ENCODE results near the gene ARHGAP10. TPM values are rescaled to one million over a fixed set of nuclear protein-coding genes. Genes with fewer than 3 reads are reported as not detected.

Gene ARHGAP10
- total RNA-seq, 1 donor from 2014 or later, result 20.2 TPM

- H3K9me3 Mint-ChIP-seq, result no peaks in the 10 kb centered on the region
- H3K27ac Mint-ChIP-seq, result no peak overlapping the region
- Histone ChIP-seq H2AFZ (replicated peaks) (no peak overlapping the region), H4K20me1 (ENCODE audit: low read depth) (no peaks in the 10 kb centered on the region), H3K4me1 (peaks cover 20% of the 10 kb centered on the region), H3K9me3 (ENCODE audit: low read depth) (no peaks in the 10 kb centered on the region), H3F3A (ENCODE audit: low read depth) (peaks cover 31% of the 10 kb centered on the region), H3K79me2 (ENCODE audit: low read depth) (no peaks in the 10 kb centered on the region), H3K27me3 (peaks cover 10% of the 10 kb centered on the region), H3K4me2 (no peak overlapping the region), H3K36me3 (no peaks in the 10 kb centered on the region), H3K27ac (no peak overlapping the region), H3K9ac (no peak overlapping the region), H3K4me3 (no peak overlapping the region)
- H3K36me3 Mint-ChIP-seq, result no peaks in the 10 kb centered on the region
- peaks cover 28% of the 10 kb centered on the region for H3K4me1 Mint-ChIP-seq
- TF ChIP-seq CTCF (IDR thresholded peaks at IDR 0.05) (no peak), EZH2 (IDR thresholded peaks at IDR 0.05) (no peak), EZH2phosphoT487 (IDR thresholded peaks at IDR 0.05) (no peak)
- DNase-seq (ENCODE audit: low spot score), result no peak
- no peak overlapping the region for H3K4me3 Mint-ChIP-seq
- H3K27me3 Mint-ChIP-seq (ENCODE audit: insufficient read depth, low read depth), result peaks cover 22% of the 10 kb centered on the region
Measured at GRCh38 chr4:147725673-147726072, 6.2 kb upstream of the ARHGAP10 start.

- no peaks in the 10 kb centered on the region for H3K9me3 Mint-ChIP-seq
- H3K27me3 Mint-ChIP-seq (ENCODE audit: insufficient read depth, low read depth), result peaks cover 26% of the 10 kb centered on the region
- no peak overlapping the region for H3K4me3 Mint-ChIP-seq
Measured at GRCh38 chr4:147727476-147728028, 4.3 kb upstream of the ARHGAP10 start.

GRCh38 chr4:147730333-147730732 lies 1.6 kb upstream of the ARHGAP10 start:
- peaks cover 24% of the 10 kb centered on the region for H3K4me1 ChIP-seq
- peak overlapping the region; percentile 94 for H3K4me3 ChIP-seq
- H3K9me3 Mint-ChIP-seq, result no peaks in the 10 kb centered on the region
- no peaks in the 10 kb centered on the region for H3K36me3 ChIP-seq
- TF ChIP-seq EZH2 (IDR thresholded peaks at IDR 0.05), result no peak
- peak; percentile 26 for TF ChIP-seq CTCF (IDR thresholded peaks at IDR 0.05)
- peaks cover 13% of the 10 kb centered on the region for H4K20me1 ChIP-seq (ENCODE audit: low read depth)
- peak; percentile 69 for DNase-seq (ENCODE audit: low spot score)
- H3K27me3 ChIP-seq, result peaks cover 33% of the 10 kb centered on the region
- H3K27ac Mint-ChIP-seq, result peak overlapping the region; percentile 30
- H3K27me3 Mint-ChIP-seq (ENCODE audit: insufficient read depth, low read depth), result peaks cover 41% of the 10 kb centered on the region
- no peaks in the 10 kb centered on the region for H3K36me3 Mint-ChIP-seq
- H3K9ac ChIP-seq, result no peak overlapping the region
- peak overlapping the region; percentile 1 for H3K27ac ChIP-seq
- H3K79me2 ChIP-seq (ENCODE audit: low read depth), result peaks cover 33% of the 10 kb centered on the region
- H3K9me3 ChIP-seq (ENCODE audit: low read depth), result no peaks in the 10 kb centered on the region
- peaks cover 35% of the 10 kb centered on the region for H3K4me1 Mint-ChIP-seq
- peaks cover 50% of the 10 kb centered on the region for H3F3A ChIP-seq (ENCODE audit: low read depth)
- H3K4me2 ChIP-seq, result peak overlapping the region; percentile 89
- H2AFZ ChIP-seq (replicated peaks), result no peak overlapping the region
- peak overlapping the region; percentile 90 for H3K4me3 Mint-ChIP-seq

More at GRCh38 chr4:147727476-147728028, 4.3 kb upstream of the ARHGAP10 start:
- Histone ChIP-seq H3K9ac (no peak overlapping the region), H3K4me3 (no peak overlapping the region), H4K20me1 (ENCODE audit: low read depth) (no peaks in the 10 kb centered on the region), H3K4me2 (no peak overlapping the region), H3K79me2 (ENCODE audit: low read depth) (peaks cover 5% of the 10 kb centered on the region), H3K4me1 (peaks cover 20% of the 10 kb centered on the region), H3K36me3 (no peaks in the 10 kb centered on the region), H3K9me3 (ENCODE audit: low read depth) (no peaks in the 10 kb centered on the region), H2AFZ (replicated peaks) (no peak overlapping the region), H3F3A (ENCODE audit: low read depth) (peaks cover 48% of the 10 kb centered on the region), H3K27ac (no peak overlapping the region), H3K27me3 (peaks cover 10% of the 10 kb centered on the region)
- TF ChIP-seq EZH2phosphoT487 (IDR thresholded peaks at IDR 0.05), result no peak
- no peak for TF ChIP-seq EZH2 (IDR thresholded peaks at IDR 0.05)
- no peak for TF ChIP-seq CTCF (IDR thresholded peaks at IDR 0.05)
- Mint-ChIP-seq H3K36me3 (no peaks in the 10 kb centered on the region), H3K27ac (no peak overlapping the region), H3K4me1 (peaks cover 31% of the 10 kb centered on the region)
- DNase-seq (ENCODE audit: low spot score), result no peak

Measured in neural progenitor cell (in vitro differentiated cells).